MM.1S (cell line): Measurements from ENCODE around the gene RAB3IL1.

ENCODE experiments used
- DNase-seq: peaks from one replicate; pipeline ENCODE4 v3.0.0-alpha.2; 2015
- H2AFZ ChIP-seq: fragments of 300-600 bp; sonication (generic); 2 replicates; pipeline ENCODE4 v1.6.0; 2016; ENCODE audit warnings: antibody characterized with exemption, low read length
- H3F3A ChIP-seq: fragments of 300-600 bp; sonication (generic); 2 replicates; pipeline ENCODE4 v1.6.1; 2016; ENCODE audit warnings: mild to moderate bottlenecking, antibody characterized with exemption, low read length, moderate library complexity, mixed read lengths; ENCODE audit not compliant: insufficient read depth
- H3K27ac ChIP-seq: fragments of 300-600 bp; sonication (generic); 2 replicates; pipeline ENCODE4 v1.5.1; 2016; ENCODE audit warnings: mild to moderate bottlenecking, low read length
- H3K27me3 ChIP-seq: fragments of 300-600 bp; sonication (generic); replicated peaks from 2 replicates; pipeline ENCODE4 v1.6.0; 2016; ENCODE audit warnings: low read length; ENCODE audit not compliant: insufficient read depth
- H3K36me3 ChIP-seq: fragments of 300-600 bp; sonication (generic); replicated peaks from 2 replicates; pipeline ENCODE4 v1.6.1; 2016; ENCODE audit warnings: mild to moderate bottlenecking, low read length, mixed read lengths; ENCODE audit not compliant: insufficient read depth
- H3K4me1 ChIP-seq: fragments of 300-600 bp; sonication (generic); 2 replicates; pipeline ENCODE4 v1.6.1; 2016; ENCODE audit warnings: low read length, mixed read lengths
- H3K4me2 ChIP-seq: fragments of 300-600 bp; sonication (generic); 2 replicates; pipeline ENCODE4 v1.6.0; 2016; ENCODE audit warnings: low read depth, low read length
- H3K4me3 ChIP-seq: fragments of 300-600 bp; sonication (generic); 2 replicates; pipeline ENCODE4 v1.5.1; 2016; ENCODE audit warnings: low read length, mixed read lengths
- H3K79me2 ChIP-seq: fragments of 300-600 bp; sonication (generic); 2 replicates; pipeline ENCODE4 v1.6.1; 2016; ENCODE audit warnings: mixed run types, low read length, mixed read lengths
- H3K9ac ChIP-seq: fragments of 300-600 bp; sonication (generic); 2 replicates; pipeline ENCODE4 v1.6.1; 2016; ENCODE audit warnings: low read length, mixed read lengths
- H3K9me2 ChIP-seq: fragments of 300-600 bp; sonication (generic); replicated peaks from 2 replicates; pipeline ENCODE4 v1.6.1; 2016; ENCODE audit warnings: mild to moderate bottlenecking, low read length, mixed read lengths; ENCODE audit not compliant: insufficient read depth
- H3K9me3 ChIP-seq: fragments of 300-600 bp; sonication (generic); replicated peaks from 2 replicates; pipeline ENCODE4 v1.6.1; 2016; ENCODE audit warnings: mild to moderate bottlenecking, low read length, mixed read lengths; ENCODE audit not compliant: insufficient read depth
- H4K20me1 ChIP-seq: fragments of 300-600 bp; sonication (generic); 2 replicates; pipeline ENCODE4 v1.6.1; 2016; ENCODE audit warnings: mild to moderate bottlenecking, low read length, moderate library complexity, mixed read lengths; ENCODE audit not compliant: insufficient read depth
- CTCF ChIP-seq: fragments of 300-600 bp; sonication (generic); IDR thresholded peaks from 2 replicates; pipeline ENCODE4 v1.5.1; 2016; ENCODE audit warnings: antibody characterized with exemption, low read length, mixed read lengths
- EZH2 ChIP-seq: fragments of 300-600 bp; sonication (generic); optimal IDR thresholded peaks from 2 replicates; pipeline ENCODE3; 2017; ENCODE audit warnings: low read depth, mild to moderate bottlenecking, antibody characterized with exemption, low read length, mixed read lengths
- EZH2phosphoT487 ChIP-seq: fragments of 300-600 bp; sonication (generic); IDR thresholded peaks from 2 replicates; pipeline ENCODE4 v1.6.1; 2018; ENCODE audit warnings: antibody characterized with exemption, low read length

The RAB3IL1 gene

DNA sequence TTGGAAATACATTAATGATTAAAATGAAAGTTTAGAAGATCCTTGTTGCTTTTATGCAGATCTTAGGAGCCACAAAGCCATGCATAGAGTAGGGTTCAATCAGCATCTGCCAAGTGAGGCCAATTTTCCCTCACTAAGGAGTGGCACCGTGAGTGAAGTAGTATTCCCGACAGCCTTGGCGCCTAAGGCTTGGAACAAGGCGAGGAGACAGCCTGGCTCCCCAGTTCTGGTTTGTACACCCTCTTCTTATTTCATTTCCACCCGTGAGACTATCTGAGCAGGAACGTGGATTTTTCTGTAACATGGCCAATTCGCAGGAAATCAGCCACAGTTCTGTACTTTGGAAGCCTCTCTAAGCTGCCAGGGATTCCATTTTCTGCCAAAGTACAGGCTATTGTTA lies 66.7 kb downstream of the RAB3IL1 start:
- Histone ChIP-seq H3K36me3 (no peaks in the 10 kb centered on the region), H3K79me2 (no peaks in the 10 kb centered on the region), H3K4me2 (no peak overlapping the region), H3K9me3 (no peaks in the 10 kb centered on the region), H3K9me2 (no peaks in the 10 kb centered on the region), H4K20me1 (no peaks in the 10 kb centered on the region), H3K27ac (no peak overlapping the region), H3F3A (no peaks in the 10 kb centered on the region), H3K4me1 (no peaks in the 10 kb centered on the region), H2AFZ (no peak overlapping the region), H3K4me3 (no peak overlapping the region), H3K27me3 (peaks cover 28% of the 10 kb centered on the region), H3K9ac (no peak overlapping the region)
- no peak for DNase-seq
- TF ChIP-seq CTCF (no peak), EZH2phosphoT487 (no peak)

GRCh38 chr11:61848631-61849030 lies 68.7 kb downstream of the RAB3IL1 start:
- no peak overlapping the region for H2AFZ ChIP-seq
- H3K9me3 ChIP-seq: no peaks in the 10 kb centered on the region
- H4K20me1 ChIP-seq: no peaks in the 10 kb centered on the region
- no peak for TF ChIP-seq EZH2
- no peak for TF ChIP-seq EZH2phosphoT487
- no peak for TF ChIP-seq CTCF
- no peak overlapping the region for H3K27ac ChIP-seq
- H3K36me3 ChIP-seq: no peaks in the 10 kb centered on the region
- H3K79me2 ChIP-seq: no peaks in the 10 kb centered on the region
- no peaks in the 10 kb centered on the region for H3K9me2 ChIP-seq
- no peak overlapping the region for H3K4me2 ChIP-seq
- no peak overlapping the region for H3K9ac ChIP-seq
- H3K4me3 ChIP-seq: no peak overlapping the region
- peaks cover 24% of the 10 kb centered on the region for H3K27me3 ChIP-seq
- H3K4me1 ChIP-seq: no peaks in the 10 kb centered on the region
- no peaks in the 10 kb centered on the region for H3F3A ChIP-seq
- DNase-seq: no peak

DNA sequence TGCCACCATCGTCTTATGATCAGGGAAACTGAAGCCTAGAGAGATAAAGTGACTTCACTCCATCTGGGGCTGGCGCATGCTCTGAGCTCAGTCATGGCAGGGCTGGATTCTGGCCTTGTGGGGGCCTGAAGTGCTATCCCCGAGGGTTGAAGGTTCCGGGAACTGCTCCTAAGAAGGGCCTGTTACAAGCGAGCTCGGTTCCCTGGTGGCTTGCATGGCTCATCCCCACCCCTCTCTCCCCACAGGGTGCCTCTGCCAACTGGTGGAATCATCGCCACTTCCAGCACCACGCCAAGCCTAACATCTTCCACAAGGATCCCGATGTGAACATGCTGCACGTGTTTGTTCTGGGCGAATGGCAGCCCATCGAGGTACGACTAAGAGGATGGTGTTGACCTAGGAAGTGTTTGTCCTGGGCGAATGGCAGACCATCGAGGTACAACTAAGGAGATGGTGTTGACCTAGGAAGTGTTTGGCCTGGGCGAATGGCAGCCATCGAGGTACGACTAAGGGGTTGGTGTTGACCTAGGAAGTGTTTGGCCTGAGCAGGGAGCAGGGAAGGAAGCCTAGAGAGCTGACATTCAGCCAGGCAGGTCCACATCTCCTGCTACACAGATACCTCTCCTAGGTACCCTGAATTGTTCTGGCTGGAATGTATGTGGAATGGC lies 69.3 kb downstream of the RAB3IL1 start:
- Histone ChIP-seq H2AFZ (no peak overlapping the region), H3K9ac (no peak overlapping the region), H3K4me3 (no peak overlapping the region), H3K9me3 (no peaks in the 10 kb centered on the region), H3K4me2 (no peak overlapping the region), H3K36me3 (no peaks in the 10 kb centered on the region), H3K9me2 (no peaks in the 10 kb centered on the region), H4K20me1 (no peaks in the 10 kb centered on the region), H3F3A (no peaks in the 10 kb centered on the region), H3K4me1 (no peaks in the 10 kb centered on the region), H3K27ac (no peak overlapping the region), H3K27me3 (peaks cover 21% of the 10 kb centered on the region), H3K79me2 (no peaks in the 10 kb centered on the region)
- no peak for DNase-seq
- TF ChIP-seq EZH2 (no peak), CTCF (no peak), EZH2phosphoT487 (no peak)
